SW 1271 (cell line): ENCODE data around the gene ZNF778.
"Not testable (repeated sequence)": the region's sequence is repeated elsewhere in the genome, so short reads cannot be mapped to it uniquely, and the experiment has no call there.

ENCODE experiments used
- DNase-seq, 2 experiments: peaks; one replicate each; lab custom pipeline; 2025; lab: John Stamatoyannopoulos, UW

Gene ZNF778

GRCh38 chr16:89217138-89217387 is 440 bp upstream of the ZNF778 start:
- DNase-seq: no peak

DNA sequence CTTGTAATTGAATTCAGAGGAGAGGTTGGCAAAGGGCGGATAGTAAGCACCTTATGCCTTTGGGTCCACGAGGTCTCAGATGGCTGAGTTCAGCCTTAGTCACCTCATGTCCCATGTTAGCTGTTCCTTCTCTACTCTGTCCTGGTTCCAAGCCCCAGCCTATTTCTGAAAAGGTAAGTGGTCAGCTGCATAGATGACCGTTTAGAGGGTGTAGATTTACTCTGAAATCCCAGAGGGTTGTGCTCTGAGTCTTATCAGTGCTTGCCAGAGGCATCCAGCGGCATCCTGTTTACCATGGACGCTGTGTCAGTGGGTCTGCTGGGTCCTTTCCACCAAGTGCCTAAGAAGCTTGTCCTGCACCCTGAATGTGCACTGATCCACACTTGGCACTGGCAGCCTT is 1.9 kb downstream of the ZNF778 start:
- no peak for DNase-seq

DNA sequence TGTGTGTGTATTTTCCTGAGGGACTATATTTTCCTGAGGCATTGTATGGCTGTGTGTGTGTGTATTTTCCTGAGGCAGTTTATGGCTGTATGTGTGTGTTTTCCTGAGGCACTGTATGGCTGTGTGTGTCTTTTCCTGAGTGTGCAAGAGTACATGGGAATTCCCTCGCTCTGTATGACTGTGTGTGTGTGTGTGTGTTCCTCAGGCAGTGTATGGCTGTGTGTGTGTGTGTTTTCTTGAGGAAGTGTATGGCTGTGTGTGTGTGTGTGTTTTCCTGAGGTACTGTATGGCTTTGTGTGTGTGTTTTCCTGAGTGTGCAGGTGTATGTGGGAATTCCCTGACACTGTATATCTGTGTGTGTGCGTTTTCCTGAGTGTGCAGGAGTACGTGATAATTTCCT is 4.1 kb downstream of the ZNF778 start:
- no peak for DNase-seq

DNA sequence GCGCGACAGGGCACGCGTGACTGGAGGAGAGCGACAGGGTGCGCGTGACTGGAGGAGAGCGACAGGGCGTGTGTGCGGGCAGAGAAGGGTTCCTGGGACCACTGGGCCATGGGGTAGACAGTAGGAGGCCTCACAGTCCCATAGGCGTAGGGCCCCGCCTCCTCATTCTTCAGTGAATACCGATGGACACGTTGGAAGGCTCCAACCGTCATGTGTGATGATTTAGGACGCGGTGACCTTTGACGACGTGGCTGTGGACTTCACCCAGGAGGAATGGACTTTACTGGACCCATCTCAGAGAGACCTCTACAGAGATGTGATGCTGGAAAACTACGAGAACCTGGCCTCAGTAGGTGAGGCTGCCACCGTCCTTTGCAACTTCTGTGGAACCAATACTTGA is 5.4 kb downstream of the ZNF778 start:
- no peak for DNase-seq

GRCh38 chr16:89224665-89225064 is 7.2 kb downstream of the ZNF778 start:
- no peak for DNase-seq

DNA sequence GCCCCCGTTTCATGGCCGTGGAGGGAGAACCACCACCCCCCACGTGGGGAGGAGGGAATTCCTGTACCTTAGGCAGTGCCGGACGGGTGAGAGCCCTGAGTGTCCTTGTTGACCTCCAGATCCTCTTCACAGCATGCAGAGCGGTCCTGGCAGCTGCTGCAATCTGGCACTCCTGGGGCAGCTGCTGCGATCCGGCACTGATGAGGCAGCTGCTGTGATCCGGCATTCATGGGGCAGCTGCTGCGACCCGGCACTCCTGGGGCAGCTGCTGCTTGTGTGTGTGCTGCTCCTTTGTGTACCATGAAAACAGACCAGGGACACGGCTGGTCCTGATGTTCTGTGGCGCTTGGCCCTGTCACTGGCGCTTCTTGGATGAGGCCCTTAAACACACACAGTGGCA is 12.8 kb downstream of the ZNF778 start:
- DNase-seq: no peak

GRCh38 chr16:89232107-89232506 is 14.6 kb downstream of the ZNF778 start:
- DNase-seq: no peak

- DNase-seq: no peak
These were observed 16.4 kb downstream of the ZNF778 start for GRCh38 chr16:89233678-89234490.

DNA sequence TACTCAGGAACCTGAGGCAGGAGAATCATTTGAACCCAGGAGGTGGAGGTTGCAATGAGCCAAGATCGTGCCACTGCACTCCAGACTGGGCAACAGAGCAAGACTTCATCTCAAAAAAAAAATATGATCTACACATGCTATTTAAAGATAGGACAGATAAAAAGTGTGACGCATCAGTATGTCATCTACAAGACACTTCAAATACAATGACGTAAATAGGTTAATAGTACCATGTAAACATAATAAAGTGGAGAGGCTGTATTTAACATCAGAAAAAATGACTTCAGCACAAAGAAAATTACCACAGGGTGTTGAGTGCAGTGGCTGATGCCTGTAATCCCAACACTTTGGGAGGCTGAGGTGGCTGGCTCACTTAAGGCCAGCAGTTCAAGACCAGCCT is 20.2 kb downstream of the ZNF778 start:
- DNase-seq: no peak

GRCh38 chr16:89241187-89242007 is 23.9 kb downstream of the ZNF778 start:
- DNase-seq: peak; percentile 36 to 89

DNA sequence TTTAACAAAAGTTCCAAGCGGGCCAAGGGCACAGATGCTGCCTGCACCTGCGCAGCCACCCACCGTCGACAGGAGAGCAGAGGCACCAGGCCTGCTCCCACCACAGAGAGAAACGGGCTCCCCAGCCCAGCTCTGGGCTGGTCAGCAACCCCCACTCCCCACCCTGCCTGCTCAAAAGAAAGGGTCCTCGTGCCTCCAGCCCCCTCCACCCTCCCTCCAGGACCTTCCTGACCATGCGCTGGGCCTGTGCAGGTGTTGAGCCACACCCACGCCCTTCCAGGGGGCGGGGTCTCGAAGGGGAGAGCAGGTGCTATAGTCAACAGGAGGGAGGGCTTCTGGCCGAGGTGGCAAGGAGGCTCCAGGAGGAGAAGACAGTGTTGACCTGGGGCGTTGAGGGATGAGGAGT is 25.3 kb downstream of the ZNF778 start:
- no peak for DNase-seq

DNA sequence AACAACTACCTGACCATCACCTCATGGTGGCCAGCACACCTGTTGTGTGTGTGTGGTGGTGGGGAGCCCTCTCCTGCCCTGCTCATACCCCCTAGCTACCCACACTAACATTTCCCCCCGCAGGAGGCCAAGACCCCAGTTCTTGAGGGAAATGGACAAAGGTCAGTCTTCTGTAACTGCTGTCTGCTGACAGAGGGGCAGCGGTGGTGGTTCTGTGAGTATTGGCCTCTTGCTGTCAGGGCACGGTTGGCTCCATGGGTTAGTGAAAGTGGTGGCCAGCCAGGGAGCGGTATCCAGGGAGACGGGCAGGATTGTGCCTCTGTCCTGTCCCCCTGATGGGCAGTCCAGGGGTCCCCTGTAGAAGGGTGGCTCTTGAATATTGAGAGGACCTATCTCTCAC is 26.2 kb downstream of the ZNF778 start:
- DNase-seq: no peak

DNA sequence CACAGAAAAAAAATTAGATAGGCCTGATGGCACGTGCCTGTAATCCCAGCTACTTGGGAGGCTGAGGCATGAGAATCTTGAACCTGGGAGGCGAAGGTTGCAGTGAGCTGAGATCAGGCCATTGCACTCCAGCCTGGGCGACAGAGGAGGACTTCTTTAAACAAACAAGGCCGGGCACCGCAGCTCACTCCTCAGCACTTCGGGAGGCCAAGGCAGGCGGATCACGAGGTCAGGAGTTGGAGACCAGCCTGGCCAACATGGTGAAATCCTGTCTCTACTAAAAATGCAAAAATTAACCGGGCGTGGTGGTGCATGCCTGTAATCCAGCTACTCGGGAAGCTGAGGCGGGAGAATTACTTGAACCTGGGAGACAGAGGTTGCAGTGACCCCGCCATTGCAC is 26.8 kb downstream of the ZNF778 start:
- DNase-seq: not testable (repeated sequence)

GRCh38 chr16:89244754-89245153 is 27.3 kb downstream of the ZNF778 start:
- DNase-seq: no peak

- no peak for DNase-seq
These were observed 28.9 kb downstream of the ZNF778 start for GRCh38 chr16:89246383-89246902.

- no peak for DNase-seq
These were observed 29.6 kb downstream of the ZNF778 start for GRCh38 chr16:89246903-89247733.

DNA sequence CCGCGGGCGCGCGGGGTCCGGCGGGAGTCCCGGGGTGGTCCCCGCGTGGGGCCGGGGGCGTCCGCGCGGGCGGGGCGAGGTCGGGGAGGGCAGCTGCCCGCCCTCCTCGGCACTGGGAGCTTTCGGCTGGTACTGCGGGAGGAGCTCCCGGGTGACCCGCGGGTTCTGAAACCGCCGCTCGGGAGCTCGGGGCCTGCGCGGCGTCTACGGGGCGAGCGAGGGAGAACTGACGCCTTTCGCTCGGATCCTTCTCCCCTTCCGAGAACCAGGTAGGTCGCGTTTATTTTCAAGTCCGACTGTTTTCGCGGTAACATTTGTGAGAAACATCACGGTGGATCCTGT is 30.2 kb downstream of the ZNF778 start:
- DNase-seq: not testable (repeated sequence)

- no peak for DNase-seq
These were observed 30.9 kb downstream of the ZNF778 start for GRCh38 chr16:89248196-89248982.

DNA sequence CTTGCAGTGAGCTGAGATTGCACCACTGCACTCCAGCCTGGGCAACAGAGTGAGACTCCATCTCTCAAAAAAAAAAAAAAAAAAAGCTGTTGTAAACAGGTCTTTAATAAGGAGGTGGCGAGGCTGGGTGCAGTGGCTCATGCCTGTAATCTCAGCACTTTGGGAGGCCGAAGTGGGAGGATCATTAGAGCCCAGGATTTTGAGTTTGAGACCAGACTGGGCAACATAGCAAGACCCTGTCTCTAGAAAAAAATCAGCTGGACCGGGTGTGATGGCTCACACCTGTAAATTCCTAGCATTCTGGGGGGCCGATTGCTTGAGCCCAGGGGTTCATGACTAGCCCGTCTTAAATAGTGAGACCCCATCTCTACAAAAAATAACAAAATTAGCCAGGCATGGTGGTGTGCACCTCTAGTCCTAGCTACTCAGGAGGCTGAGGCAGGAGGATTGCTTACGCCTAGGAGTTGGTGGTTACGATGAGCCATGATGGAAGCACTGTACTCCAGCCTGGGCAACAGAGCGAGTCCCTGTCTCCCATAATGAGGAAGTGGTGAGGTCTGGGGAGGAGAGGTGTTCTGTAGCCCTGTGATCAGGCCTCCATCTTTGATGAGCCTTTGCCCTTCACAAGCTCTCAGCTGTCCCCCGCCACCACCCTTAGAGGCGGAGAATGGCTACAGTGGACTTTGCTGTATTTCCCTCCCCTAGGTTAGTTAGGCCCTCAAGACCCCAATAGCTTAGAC is 36.2 kb downstream of the ZNF778 start:
- DNase-seq: no peak

GRCh38 chr16:89256651-89257254 is 39.2 kb downstream of the ZNF778 start:
- peak; percentile 59 to 76 for DNase-seq

DNA sequence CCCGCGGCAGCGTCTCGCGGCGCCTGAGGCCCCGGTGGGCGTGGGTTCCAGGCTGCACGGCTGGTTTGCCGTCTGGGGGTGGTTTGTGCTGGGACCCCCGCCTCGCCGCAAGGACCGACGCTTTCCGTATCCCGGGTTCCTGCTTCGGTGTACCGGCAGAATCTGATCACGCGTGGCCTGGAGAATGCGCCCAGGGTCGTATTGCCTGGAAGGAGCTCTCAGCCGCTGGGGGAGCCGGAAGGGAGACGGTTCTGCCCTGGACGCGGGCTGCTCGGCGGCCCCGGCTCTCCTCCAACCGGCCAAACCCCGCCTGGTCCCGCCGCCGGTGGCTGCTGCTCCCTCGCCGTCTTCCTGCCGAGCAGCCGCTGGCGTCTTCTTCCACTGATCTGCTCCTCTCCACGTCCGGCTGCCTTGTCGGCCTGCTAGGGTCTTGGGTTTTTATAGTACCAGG is 39.8 kb downstream of the ZNF778 start:
- DNase-seq: no peak
